ENCODE data around the gene MYL3.

Gene MYL3

GRCh38 chr3:46862369-46863025, 747 bp downstream of the MYL3 start:
- Histone ChIP-seq H3K36me3 (no peaks in the 10 kb centered on the region), H3K4me1 (no peaks in the 10 kb centered on the region)
- no peak for TF ChIP-seq CTCF (IDR thresholded peaks at IDR 0.05; ENCODE audit: low read depth, low read length)

GRCh38 chr3:46861605-46862368, 1.5 kb downstream of the MYL3 start:
- no peaks in the 10 kb centered on the region for H3K27me3 ChIP-seq
- TF ChIP-seq CTCF (IDR thresholded peaks at IDR 0.05; ENCODE audit: low read depth, low read length): no peak
- H3K4me3 ChIP-seq (ENCODE audit: low read depth, low read length): no peak overlapping the region
- no peaks in the 10 kb centered on the region for H3K36me3 ChIP-seq
- no peak for DNase-seq
- H3K9me3 ChIP-seq: no peaks in the 10 kb centered on the region
- H3K4me1 ChIP-seq: no peaks in the 10 kb centered on the region

More at GRCh38 chr3:46862369-46863025, 747 bp downstream of the MYL3 start:
- H3K9me3 ChIP-seq: no peaks in the 10 kb centered on the region
- H3K27me3 ChIP-seq: no peaks in the 10 kb centered on the region
- DNase-seq: no peak
- H3K4me3 ChIP-seq (ENCODE audit: low read depth, low read length): no peak overlapping the region

- peak; percentile 1 for DNase-seq
- H3K27me3 ChIP-seq: no peaks in the 10 kb centered on the region
- no peaks in the 10 kb centered on the region for H3K9me3 ChIP-seq
- H3K4me3 ChIP-seq (ENCODE audit: low read depth, low read length): no peak overlapping the region
- no peak for TF ChIP-seq CTCF (IDR thresholded peaks at IDR 0.05; ENCODE audit: low read depth, low read length)
- H3K36me3 ChIP-seq: no peaks in the 10 kb centered on the region
- H3K4me1 ChIP-seq: no peaks in the 10 kb centered on the region
These were observed 2.2 kb downstream of the MYL3 start for GRCh38 chr3:46860810-46861604.

GRCh38 chr3:46860017-46860809, 3.0 kb downstream of the MYL3 start:
- Histone ChIP-seq H3K9me3 (no peaks in the 10 kb centered on the region), H3K4me3 (ENCODE audit: low read depth, low read length) (no peak overlapping the region), H3K27me3 (no peaks in the 10 kb centered on the region), H3K36me3 (no peaks in the 10 kb centered on the region), H3K4me1 (no peaks in the 10 kb centered on the region)
- peak; percentile 53 for DNase-seq
- peak; percentile 59 for TF ChIP-seq CTCF (IDR thresholded peaks at IDR 0.05; ENCODE audit: low read depth, low read length)

GRCh38 chr3:46859001-46859710, 4.1 kb downstream of the MYL3 start:
- H3K36me3 ChIP-seq: no peaks in the 10 kb centered on the region
- DNase-seq: peak; percentile 0
- H3K27me3 ChIP-seq: no peaks in the 10 kb centered on the region
- no peaks in the 10 kb centered on the region for H3K4me1 ChIP-seq
- no peaks in the 10 kb centered on the region for H3K9me3 ChIP-seq
- no peak overlapping the region for H3K4me3 ChIP-seq (ENCODE audit: low read depth, low read length)
- TF ChIP-seq CTCF (IDR thresholded peaks at IDR 0.05; ENCODE audit: low read depth, low read length): no peak
